Natural killer cell (primary cell): ENCODE results near the gene LRP1-AS. TPM values are rescaled to one million over a fixed set of nuclear protein-coding genes. Genes with fewer than 3 reads are reported as not detected.

Source experiments
- ATAC-seq, 3 donors: fragments of 150-1000 bp in 2 of 3; fragments of 200-7000 bp in 1 of 3; cut with Tn5 transposase; 1 replicate in 1 of 3; 2 replicates in 2 of 3; pipeline ENCODE4 v1.10.0; 2021; ENCODE audit warnings: mild to moderate bottlenecking in 2 of 3, moderate library complexity in 2 of 3
- DNase-seq, 2 donors: peaks; one replicate each; pipeline versions ENCODE4 v3.0.0 to v3.0.0-alpha.2; 2013 to 2021; ENCODE audit warnings: mixed read lengths in 1 of 2
- H3K27ac ChIP-seq: one replicate; pipeline ENCODE4 v1.5.1; 2013; ENCODE audit warnings: mild to moderate bottlenecking, low read length
- H3K27me3 ChIP-seq: one replicate; pipeline ENCODE4 v1.6.1; 2013; ENCODE audit warnings: low read length; ENCODE audit not compliant: control insufficient read depth, insufficient read depth
- H3K36me3 ChIP-seq: one replicate; pipeline ENCODE4 v1.6.1; 2013; ENCODE audit warnings: low read length; ENCODE audit not compliant: control insufficient read depth, insufficient read depth
- H3K4me1 ChIP-seq: one replicate; pipeline ENCODE4 v1.6.1; 2013; ENCODE audit warnings: low read length; ENCODE audit not compliant: control insufficient read depth, insufficient read depth
- H3K4me3 ChIP-seq: one replicate; pipeline ENCODE4 v1.5.1; 2013; ENCODE audit warnings: low read length
- H3K9me3 ChIP-seq: one replicate; pipeline ENCODE4 v1.6.1; 2013; ENCODE audit warnings: low read length; ENCODE audit not compliant: control insufficient read depth, insufficient read depth
- H3K27ac Mint-ChIP-seq, 2 donors: one replicate each; pipeline ENCODE4 v1.8.0; 2022; ENCODE audit warnings: mild to moderate bottlenecking in 2 of 2, mixed read lengths in 2 of 2, moderate library complexity in 1 of 2
- H3K27me3 Mint-ChIP-seq, 2 donors: one replicate each; pipeline ENCODE4 v1.8.0; 2022; ENCODE audit warnings: low read depth in 2 of 2, mixed read lengths in 2 of 2
- H3K36me3 Mint-ChIP-seq: one replicate; pipeline ENCODE4 v1.8.0; 2022; ENCODE audit warnings: mixed read lengths
- H3K4me1 Mint-ChIP-seq, 2 donors: one replicate each; pipeline ENCODE4 v1.8.0; 2022; ENCODE audit warnings: mixed read lengths in 2 of 2
- H3K4me3 Mint-ChIP-seq: one replicate; pipeline ENCODE4 v1.8.0; 2022; ENCODE audit warnings: mild to moderate bottlenecking, moderate library complexity, mixed read lengths
- H3K9me3 Mint-ChIP-seq, 2 donors: one replicate each; pipeline ENCODE4 v1.8.0; 2022; ENCODE audit warnings: mixed read lengths in 2 of 2
- whole genome bisulfite sequencing: methylation state at CpG from one replicate; pipeline ENCODE4 v1.1.7; 2013; ENCODE audit warnings: missing lambda C conversion rate; ENCODE audit not compliant: insufficient coverage; 5-methylcytosine and 5-hydroxymethylcytosine counted together
- intact Hi-C: fragments of 100-400 bp; cut with micrococcal nuclease; formaldehyde crosslinking; loops from one replicate; pipeline ENCODE4 v1.14.2; 2022
- total RNA-seq, 4 donors: library from RNA; stranded (reverse); fragments of 120-200 nt in 1 of 4; gene quantifications; one replicate each; pipeline versions ENCODE4 v1.2.3 to v1.2.4, GENCODE V29; 2013 to 2022
- TF ChIP-seq, protein P1 (sequence below): fragments of 200-600 bp; IDR thresholded peaks from one replicate; pipeline ENCODE4 v1.8.0; 2022; ENCODE audit warnings: antibody characterized with exemption

The LRP1-AS gene
- total RNA-seq, 3 donors from 2014 or later (not counting 1 experiment from before 2014, with no cell fraction given): not detected

DNA sequence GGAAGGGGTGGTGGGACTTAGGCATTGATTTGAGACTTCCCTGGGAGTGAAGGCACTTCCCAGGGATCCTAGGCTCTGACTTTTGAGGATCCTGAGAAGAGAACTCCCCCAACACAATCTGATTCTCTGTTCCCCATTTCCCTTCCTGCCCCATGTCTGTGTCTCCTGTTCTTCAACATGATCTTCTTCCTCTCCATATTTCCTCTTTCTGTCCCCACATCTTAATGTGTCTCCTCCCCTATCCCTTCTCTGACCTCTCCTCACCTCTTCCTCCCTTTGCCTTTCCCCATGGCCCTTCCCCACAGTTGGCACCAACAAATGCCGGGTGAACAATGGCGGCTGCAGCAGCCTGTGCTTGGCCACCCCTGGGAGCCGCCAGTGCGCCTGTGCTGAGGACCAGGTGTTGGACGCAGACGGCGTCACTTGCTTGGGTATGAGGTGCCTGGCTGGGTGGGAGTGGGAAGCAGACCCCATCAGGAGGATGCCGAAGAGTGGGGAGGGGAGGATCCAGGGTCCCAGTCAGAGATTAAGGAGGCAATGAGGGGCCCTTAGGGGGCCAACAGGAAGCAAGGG is 15.2 kb upstream of the LRP1-AS start:
- Histone ChIP-seq H3K4me1 (peaks cover 24% of the 10 kb centered on the region), H3K9me3 (no peaks in the 10 kb centered on the region), H3K27me3 (no peaks in the 10 kb centered on the region), H3K36me3 (no peaks in the 10 kb centered on the region), H3K27ac (no peak overlapping the region), H3K4me3 (no peak overlapping the region)
- Mint-ChIP-seq H3K4me3 (no peak overlapping the region), H3K27ac (no peak overlapping the region), H3K9me3 (no peaks in the 10 kb centered on the region), H3K36me3 (no peaks in the 10 kb centered on the region), H3K27me3 (no peaks in the 10 kb centered on the region), H3K4me1 (peaks cover 8 to 15% of the 10 kb centered on the region in 2 donors)
- TF ChIP-seq, protein P1, sequence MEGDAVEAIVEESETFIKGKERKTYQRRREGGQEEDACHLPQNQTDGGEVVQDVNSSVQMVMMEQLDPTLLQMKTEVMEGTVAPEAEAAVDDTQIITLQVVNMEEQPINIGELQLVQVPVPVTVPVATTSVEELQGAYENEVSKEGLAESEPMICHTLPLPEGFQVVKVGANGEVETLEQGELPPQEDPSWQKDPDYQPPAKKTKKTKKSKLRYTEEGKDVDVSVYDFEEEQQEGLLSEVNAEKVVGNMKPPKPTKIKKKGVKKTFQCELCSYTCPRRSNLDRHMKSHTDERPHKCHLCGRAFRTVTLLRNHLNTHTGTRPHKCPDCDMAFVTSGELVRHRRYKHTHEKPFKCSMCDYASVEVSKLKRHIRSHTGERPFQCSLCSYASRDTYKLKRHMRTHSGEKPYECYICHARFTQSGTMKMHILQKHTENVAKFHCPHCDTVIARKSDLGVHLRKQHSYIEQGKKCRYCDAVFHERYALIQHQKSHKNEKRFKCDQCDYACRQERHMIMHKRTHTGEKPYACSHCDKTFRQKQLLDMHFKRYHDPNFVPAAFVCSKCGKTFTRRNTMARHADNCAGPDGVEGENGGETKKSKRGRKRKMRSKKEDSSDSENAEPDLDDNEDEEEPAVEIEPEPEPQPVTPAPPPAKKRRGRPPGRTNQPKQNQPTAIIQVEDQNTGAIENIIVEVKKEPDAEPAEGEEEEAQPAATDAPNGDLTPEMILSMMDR: no peak
- intact Hi-C loops: no loop called here
- DNase-seq (no peak), ATAC-seq (no peak)
- 96% methylated on average over 8 of the region's 8 CpGs for WGBS

DNA sequence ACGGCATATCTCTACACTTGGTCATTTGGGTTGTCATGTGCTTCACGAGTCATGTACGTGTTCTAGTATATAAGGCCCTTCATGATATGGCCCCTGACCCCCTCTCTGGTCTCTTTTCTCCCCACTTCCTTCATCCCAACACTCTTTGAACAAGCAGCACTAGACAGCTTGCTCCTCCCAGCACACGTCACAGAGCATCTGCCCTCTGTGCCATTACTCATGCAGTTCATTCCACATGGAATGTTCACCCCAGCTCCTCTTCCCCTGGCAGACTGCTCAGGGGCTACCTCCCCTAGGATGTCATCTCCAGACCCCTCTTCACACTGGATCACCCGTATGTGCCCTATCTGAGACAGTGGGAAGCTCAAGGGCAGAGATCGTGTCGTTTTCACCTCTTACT is 14.1 kb upstream of the LRP1-AS start:
- H3K27me3 Mint-ChIP-seq: no peaks in the 10 kb centered on the region
- Histone ChIP-seq H3K27me3 (no peaks in the 10 kb centered on the region), H3K36me3 (no peaks in the 10 kb centered on the region), H3K27ac (no peak overlapping the region), H3K9me3 (no peaks in the 10 kb centered on the region), H3K4me3 (no peak overlapping the region), H3K4me1 (peaks cover 36% of the 10 kb centered on the region)
- H3K9me3 Mint-ChIP-seq: no peaks in the 10 kb centered on the region
- TF ChIP-seq, protein P1: no peak
- no peak for ATAC-seq
- H3K27ac Mint-ChIP-seq: no peak overlapping the region
- intact Hi-C loops: no loop called here
- 97% methylated on average over 5 of the region's 7 CpGs for WGBS
- DNase-seq: no peak
- no peak overlapping the region for H3K4me3 Mint-ChIP-seq
- H3K4me1 Mint-ChIP-seq: peaks cover 19 to 25% of the 10 kb centered on the region in 2 donors
- no peaks in the 10 kb centered on the region for H3K36me3 Mint-ChIP-seq

DNA sequence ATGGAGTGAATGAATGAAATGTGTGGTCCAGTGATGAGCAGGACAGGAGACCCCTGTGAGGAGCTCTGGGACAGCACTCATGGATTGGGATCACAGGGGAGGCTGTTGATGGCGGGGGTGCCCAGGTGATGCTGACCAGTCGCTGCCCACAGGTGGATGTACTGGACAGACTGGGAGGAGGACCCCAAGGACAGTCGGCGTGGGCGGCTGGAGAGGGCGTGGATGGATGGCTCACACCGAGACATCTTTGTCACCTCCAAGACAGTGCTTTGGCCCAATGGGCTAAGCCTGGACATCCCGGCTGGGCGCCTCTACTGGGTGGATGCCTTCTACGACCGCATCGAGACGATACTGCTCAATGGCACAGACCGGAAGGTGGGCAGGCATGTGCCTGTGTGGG is 13.3 kb upstream of the LRP1-AS start:
- Histone ChIP-seq H3K27me3 (no peaks in the 10 kb centered on the region), H3K4me1 (peaks cover 41% of the 10 kb centered on the region), H3K36me3 (no peaks in the 10 kb centered on the region), H3K27ac (no peak overlapping the region), H3K4me3 (no peak overlapping the region), H3K9me3 (no peaks in the 10 kb centered on the region)
- Mint-ChIP-seq H3K4me3 (no peak overlapping the region), H3K4me1 (peaks cover 20 to 27% of the 10 kb centered on the region in 2 donors), H3K36me3 (no peaks in the 10 kb centered on the region), H3K9me3 (no peaks in the 10 kb centered on the region), H3K27ac (no peak overlapping the region), H3K27me3 (no peaks in the 10 kb centered on the region)
- 92% methylated on average over 14 of the region's 14 CpGs for WGBS
- intact Hi-C loops: no loop called here
- ATAC-seq: no peak
- TF ChIP-seq, protein P1: no peak
- no peak for DNase-seq

DNA sequence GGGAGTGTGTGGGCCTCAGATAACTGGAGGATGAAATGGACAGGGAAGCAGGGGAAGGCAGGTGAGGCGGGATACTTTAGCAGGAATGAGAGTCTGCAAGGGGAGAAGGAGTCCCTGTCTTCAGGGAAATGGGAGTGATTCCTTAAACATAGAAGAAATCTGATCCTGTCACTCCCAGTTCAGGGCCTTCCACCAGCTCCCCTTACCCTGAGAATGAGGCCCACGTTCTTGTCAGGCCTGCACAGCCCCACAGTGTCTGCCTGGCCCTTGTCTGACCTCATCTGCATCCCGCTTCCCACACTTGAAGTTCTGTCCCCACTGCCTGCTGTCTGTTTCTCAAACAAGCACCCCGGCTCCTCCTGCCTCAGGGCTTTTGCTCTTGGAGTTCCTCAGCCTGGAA is 12.6 kb upstream of the LRP1-AS start:
- WGBS: 80% methylated on average over 4 of the region's 4 CpGs
- no peaks in the 10 kb centered on the region for H3K27me3 ChIP-seq
- TF ChIP-seq, protein P1: no peak
- DNase-seq (no peak), ATAC-seq (no peak)
- peaks cover 41% of the 10 kb centered on the region for H3K4me1 ChIP-seq
- no peaks in the 10 kb centered on the region for H3K36me3 ChIP-seq
- Mint-ChIP-seq H3K9me3 (no peaks in the 10 kb centered on the region), H3K27ac (no peak overlapping the region), H3K4me3 (no peak overlapping the region), H3K36me3 (no peaks in the 10 kb centered on the region), H3K27me3 (no peaks in the 10 kb centered on the region), H3K4me1 (peaks cover 20 to 31% of the 10 kb centered on the region in 2 donors)
- no peak overlapping the region for H3K27ac ChIP-seq
- H3K4me3 ChIP-seq: no peak overlapping the region
- no peaks in the 10 kb centered on the region for H3K9me3 ChIP-seq
- intact Hi-C loops: no loop called here
